Mucosa of descending colon (tissue), 3 donors: ENCODE measurements around the gene CNDP1. TPM values are rescaled to one million over a fixed set of nuclear protein-coding genes. Genes with fewer than 3 reads are reported as not detected.

Source experiments
- ATAC-seq: fragments of 200-7000 bp; cut with Tn5 transposase; one replicate; pipeline ENCODE4 v1.9.1; 2020; ENCODE audit warnings: mild to moderate bottlenecking, moderate library complexity
- DNase-seq, 3 donors: peaks; one replicate each; pipeline ENCODE4 v3.0.0-alpha.2; 2020
- H3K36me3 ChIP-seq: fragments of 200-600 bp; one replicate; pipeline ENCODE4 v1.8.0; 2021; ENCODE audit warnings: low read depth, mild to moderate bottlenecking
- H3K4me1 ChIP-seq: fragments of 200-600 bp; one replicate; pipeline ENCODE4 v1.8.0; 2021; ENCODE audit warnings: low read depth, mild to moderate bottlenecking
- H3K4me3 ChIP-seq: fragments of 200-600 bp; one replicate; pipeline ENCODE4 v1.8.0; 2021; ENCODE audit warnings: mild to moderate bottlenecking
- H3K9me3 ChIP-seq: fragments of 200-600 bp; one replicate; pipeline ENCODE4 v1.8.0; 2021; ENCODE audit warnings: mild to moderate bottlenecking
- intact Hi-C, 2 donors: fragments of 100-400 bp; cut with DNase I in 1 of 2; cut with micrococcal nuclease in 1 of 2; formaldehyde crosslinking; loops; one replicate each; pipeline versions ENCODE4 v1.11.0 to v1.11.1; 2022; cut with DNase I, micrococcal nuclease
- total RNA-seq, 3 donors: library from RNA; stranded (reverse); fragmentation: NEBNext Ultra II Directional in 2 of 3; extraction: Animal tissue kit (Norgen Biotek cat#: 25700) in 2 of 3; gene quantifications; one replicate each; pipeline versions ENCODE4 v1.2.1 to v1.2.4, GENCODE V29; 2021 to 2023
- TF ChIP-seq, protein P1 (sequence below): fragments of 200-600 bp; IDR thresholded peaks from one replicate; pipeline ENCODE4 v1.8.0; 2022; ENCODE audit warnings: antibody characterized with exemption, mild to moderate bottlenecking
- donor health status: DM: no; HTN: no; CAD: no; lungs with moderate emphysema.
- donor health status: DM: no; HTN: no; CAD: no.
- donor health status: DM: no; HTN: yes; CAD: no.

The CNDP1 gene
- total RNA-seq, 3 donors from 2014 or later = 0.19 to 0.32 (median 0.19) TPM

DNA sequence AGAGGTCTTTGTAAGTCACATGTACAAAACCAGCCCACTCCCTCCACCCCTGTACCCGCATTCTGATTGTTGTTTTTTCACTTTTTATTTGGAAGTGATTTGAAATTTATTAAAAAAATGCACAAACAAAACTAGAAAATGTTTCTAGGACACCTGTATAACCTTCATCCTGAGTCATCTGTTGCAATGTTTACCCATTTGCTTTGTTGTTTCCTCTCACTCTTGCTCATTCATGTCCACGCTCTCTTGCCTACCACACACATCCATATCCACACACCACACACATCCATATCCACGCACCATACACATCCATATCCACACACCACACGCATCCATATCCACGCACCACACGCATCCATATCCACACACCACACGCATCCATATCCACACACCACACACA lies 82.2 kb downstream of the CNDP1 start:
- intact Hi-C loops = no loop called here
- TF ChIP-seq, protein P1, sequence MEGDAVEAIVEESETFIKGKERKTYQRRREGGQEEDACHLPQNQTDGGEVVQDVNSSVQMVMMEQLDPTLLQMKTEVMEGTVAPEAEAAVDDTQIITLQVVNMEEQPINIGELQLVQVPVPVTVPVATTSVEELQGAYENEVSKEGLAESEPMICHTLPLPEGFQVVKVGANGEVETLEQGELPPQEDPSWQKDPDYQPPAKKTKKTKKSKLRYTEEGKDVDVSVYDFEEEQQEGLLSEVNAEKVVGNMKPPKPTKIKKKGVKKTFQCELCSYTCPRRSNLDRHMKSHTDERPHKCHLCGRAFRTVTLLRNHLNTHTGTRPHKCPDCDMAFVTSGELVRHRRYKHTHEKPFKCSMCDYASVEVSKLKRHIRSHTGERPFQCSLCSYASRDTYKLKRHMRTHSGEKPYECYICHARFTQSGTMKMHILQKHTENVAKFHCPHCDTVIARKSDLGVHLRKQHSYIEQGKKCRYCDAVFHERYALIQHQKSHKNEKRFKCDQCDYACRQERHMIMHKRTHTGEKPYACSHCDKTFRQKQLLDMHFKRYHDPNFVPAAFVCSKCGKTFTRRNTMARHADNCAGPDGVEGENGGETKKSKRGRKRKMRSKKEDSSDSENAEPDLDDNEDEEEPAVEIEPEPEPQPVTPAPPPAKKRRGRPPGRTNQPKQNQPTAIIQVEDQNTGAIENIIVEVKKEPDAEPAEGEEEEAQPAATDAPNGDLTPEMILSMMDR = no peak
- no peak for DNase-seq
- H3K9me3 ChIP-seq = no peaks in the 10 kb centered on the region
- H3K36me3 ChIP-seq = no peaks in the 10 kb centered on the region
- no peaks in the 10 kb centered on the region for H3K4me1 ChIP-seq
- H3K4me3 ChIP-seq = no peak overlapping the region
- no peak for ATAC-seq

- Histone ChIP-seq H3K36me3 (no peaks in the 10 kb centered on the region), H3K4me1 (no peaks in the 10 kb centered on the region), H3K9me3 (no peaks in the 10 kb centered on the region), H3K4me3 (no peak overlapping the region)
- intact Hi-C loops = no loop called here
- TF ChIP-seq, protein P1 = no peak
- DNase-seq (no peak), ATAC-seq (no peak)
Measured at GRCh38 chr18:74617486-74617885, 83.2 kb downstream of the CNDP1 start.

GRCh38 chr18:74622072-74622471 lies 87.8 kb downstream of the CNDP1 start:
- intact Hi-C loops = no loop called here
- DNase-seq (no peak), ATAC-seq (no peak)
- TF ChIP-seq, protein P1 = no peak
- H3K4me3 ChIP-seq = no peak overlapping the region
- no peaks in the 10 kb centered on the region for H3K4me1 ChIP-seq
- H3K9me3 ChIP-seq = no peaks in the 10 kb centered on the region
- no peaks in the 10 kb centered on the region for H3K36me3 ChIP-seq

DNA sequence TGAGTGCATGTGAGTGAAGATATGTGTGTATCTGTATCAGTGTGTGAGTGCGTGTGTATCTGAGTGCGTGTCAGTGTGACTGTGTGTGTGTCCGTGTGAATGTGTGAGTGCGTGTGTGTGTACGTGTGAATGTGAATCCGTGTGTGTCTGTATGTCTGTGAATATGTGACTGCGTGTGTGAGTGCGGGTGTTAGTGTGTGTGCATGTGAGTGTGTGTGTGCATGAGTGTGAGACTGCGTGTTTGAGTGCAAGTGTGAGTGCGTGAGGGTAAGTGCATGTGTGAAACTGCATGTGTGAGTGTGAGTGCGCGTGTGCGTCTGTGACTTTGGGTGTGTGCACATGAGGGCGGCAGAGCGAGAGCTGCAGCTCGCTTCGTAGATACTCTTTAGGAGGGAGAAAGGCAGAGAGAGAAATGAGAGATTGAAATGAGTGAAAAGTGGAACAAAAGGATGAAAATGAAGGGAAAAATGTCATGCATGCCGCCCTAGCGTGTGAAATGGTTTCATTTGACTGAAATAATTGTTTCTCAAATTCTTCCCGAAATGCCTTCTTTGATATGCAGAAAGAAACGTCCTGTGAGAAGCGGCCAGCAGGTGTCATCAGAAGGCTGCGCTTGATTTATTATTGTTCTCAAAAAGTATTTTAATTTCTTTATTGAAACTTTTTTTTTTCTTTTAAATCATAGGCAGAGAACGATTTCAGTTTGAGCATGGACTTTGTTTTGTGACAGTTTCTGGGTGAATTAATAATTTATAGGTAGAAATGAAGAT lies 88.9 kb downstream of the CNDP1 start:
- Histone ChIP-seq H3K4me3 (no peak overlapping the region), H3K36me3 (no peaks in the 10 kb centered on the region), H3K4me1 (no peaks in the 10 kb centered on the region), H3K9me3 (no peaks in the 10 kb centered on the region)
- DNase-seq (peak in 1 of 3 donors; percentile 34), ATAC-seq (no peak)
- TF ChIP-seq, protein P1 = no peak
- intact Hi-C loops = no loop called here

GRCh38 chr18:74624466-74624865 lies 90.2 kb downstream of the CNDP1 start:
- H3K9me3 ChIP-seq = no peaks in the 10 kb centered on the region
- H3K4me1 ChIP-seq = no peaks in the 10 kb centered on the region
- no peak for ATAC-seq
- intact Hi-C loops = no loop called here
- DNase-seq = no peak
- TF ChIP-seq, protein P1 = no peak
- no peaks in the 10 kb centered on the region for H3K36me3 ChIP-seq
- no peak overlapping the region for H3K4me3 ChIP-seq

DNA sequence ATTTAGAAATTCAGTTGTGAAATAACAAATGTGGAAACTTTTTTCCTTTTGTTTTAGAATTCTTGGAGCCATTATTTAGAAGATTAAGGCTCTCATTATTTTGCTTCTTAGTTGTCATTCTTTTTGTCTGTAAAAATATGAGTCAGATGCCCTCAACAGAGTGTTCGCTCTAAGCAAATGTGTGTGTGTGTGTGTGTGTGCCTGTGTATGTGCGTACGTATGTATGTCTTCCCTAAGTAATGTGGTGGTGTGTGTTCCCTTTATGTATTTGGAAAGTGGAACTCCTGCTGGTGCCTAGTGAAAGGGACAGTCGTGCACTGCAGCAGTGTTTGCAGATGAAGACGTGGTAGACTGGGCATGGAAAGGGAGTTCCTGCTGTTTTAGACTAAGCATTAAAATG lies 90.9 kb downstream of the CNDP1 start:
- ATAC-seq (no peak), DNase-seq (no peak)
- Histone ChIP-seq H3K4me3 (no peak overlapping the region), H3K9me3 (no peaks in the 10 kb centered on the region), H3K36me3 (no peaks in the 10 kb centered on the region), H3K4me1 (no peaks in the 10 kb centered on the region)
- TF ChIP-seq, protein P1 = no peak
- intact Hi-C loops = no loop called here
